AG04449 (cell line): Measurements from ENCODE around the gene TMEM135.

Experiments
- CTCF ChIA-PET: fragments of 350-600 bp; formaldehyde crosslinking; extraction: SDS; loops from one replicate; lab custom pipeline; 2021; ENCODE audit warnings: antibody characterized with exemption; lab: Yijun Ruan, JAX
- POLR2A ChIA-PET: fragments of 400-600, 350-600 bp; formaldehyde crosslinking; extraction: SDS; loops from one replicate; lab custom pipeline; 2020; ENCODE audit warnings: antibody characterized with exemption, inconsistent platforms; lab: Yijun Ruan, JAX
- DNase-seq: peaks from one replicate; pipeline ENCODE4 v3.0.0-alpha.2; 2010; ENCODE audit warnings: low read depth, low spot score
- H3K4me3 ChIP-seq: 2 replicates; pipeline ENCODE4 v1.5.1; 2011; ENCODE audit warnings: low read depth, mild to moderate bottlenecking, control low read depth, low read length
- CTCF ChIP-seq: IDR thresholded peaks from one replicate; pipeline ENCODE4 v1.5.1; 2011; ENCODE audit warnings: mild to moderate bottlenecking, moderate library complexity, low read length, control low read depth, inconsistent platforms; ENCODE audit not compliant: insufficient read depth; ENCODE audit errors: missing control alignments

Gene TMEM135

DNA sequence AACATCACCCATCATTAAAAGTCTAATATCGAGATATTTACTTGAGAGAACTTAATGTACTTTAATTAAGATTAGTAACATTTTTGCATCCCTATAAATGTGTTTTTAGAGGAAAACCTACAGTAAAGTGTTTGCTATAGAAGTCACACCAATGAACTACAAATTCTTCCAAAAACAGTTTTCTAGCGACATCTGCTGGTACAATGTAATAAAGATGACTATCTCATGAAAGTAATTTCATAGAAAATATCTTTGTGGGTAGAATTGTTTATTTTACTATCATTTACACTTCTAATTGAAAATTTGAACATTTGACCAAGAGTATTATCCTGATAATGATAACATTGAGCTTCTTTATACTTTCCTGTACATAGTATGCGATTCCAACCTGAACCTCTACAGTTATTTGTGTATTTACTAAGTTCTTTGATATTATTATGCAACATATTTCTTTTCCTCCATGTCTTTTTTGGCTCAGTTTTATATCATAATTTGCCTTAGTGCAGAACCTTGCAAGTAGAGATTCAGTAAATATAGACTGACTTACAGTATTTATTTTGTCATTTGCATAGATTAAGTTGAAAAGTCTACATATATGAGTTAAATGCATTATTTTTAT lies 252.7 kb downstream of the TMEM135 start:
- ChIA-PET POLR2A (no interaction called here), CTCF (interaction anchor here (0.6 to 12.9 kb wide), 29 partner anchors 9 to 419 kb away, joined by 3 to 241 read pairs (median 6); partner anchors contain the start of gene FZD4)
- peak; percentile 19 for DNase-seq
- no peak overlapping the region for H3K4me3 ChIP-seq
- TF ChIP-seq CTCF: peak; percentile 26

GRCh38 chr11:87292598-87292997 lies 254.9 kb downstream of the TMEM135 start:
- ChIA-PET CTCF (interaction anchor here (1.1 to 12.9 kb wide), 4 partner anchors 8 to 353 kb away, joined by 3 to 241 read pairs (median 6); no protein-coding TSS in a partner anchor), POLR2A (no interaction called here)
- no peak for TF ChIP-seq CTCF
- no peak overlapping the region for H3K4me3 ChIP-seq
- no peak for DNase-seq

GRCh38 chr11:87295237-87295636 lies 257.5 kb downstream of the TMEM135 start:
- no peak overlapping the region for H3K4me3 ChIP-seq
- POLR2A ChIA-PET: no interaction called here
- CTCF ChIA-PET: interaction anchor here (0.6 to 3.0 kb wide), 7 partner anchors 8 to 357 kb away, joined by 3 to 17 read pairs (median 4); no protein-coding TSS in a partner anchor
- no peak for TF ChIP-seq CTCF
- no peak for DNase-seq

- DNase-seq: no peak
- no peak overlapping the region for H3K4me3 ChIP-seq
- CTCF ChIA-PET: interaction anchor here (2.9 to 3.0 kb wide), 2 partner anchors 301 to 358 kb away, joined by 16 to 17 read pairs; no protein-coding TSS in a partner anchor
- POLR2A ChIA-PET: no interaction called here
- TF ChIP-seq CTCF: no peak
Measured at GRCh38 chr11:87296627-87297026, 258.9 kb downstream of the TMEM135 start.

DNA sequence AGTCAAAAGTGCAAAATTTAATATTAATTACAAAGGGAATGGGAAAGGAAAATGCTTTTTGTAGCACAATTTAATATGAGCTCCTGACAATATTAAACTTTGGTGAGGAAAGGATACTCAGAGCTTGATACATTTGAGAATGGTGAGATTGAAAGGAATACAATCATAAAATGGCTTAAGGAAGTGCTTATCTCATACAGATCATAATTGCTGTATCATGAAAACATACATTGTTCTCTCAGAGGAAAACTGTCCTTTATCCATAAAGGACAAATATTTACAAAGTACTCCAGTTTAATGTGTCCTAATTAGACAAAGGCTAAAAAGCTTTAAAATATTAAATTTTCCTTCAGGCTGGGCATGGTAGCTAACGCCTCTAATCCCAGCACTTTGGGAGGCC lies 260.4 kb downstream of the TMEM135 start:
- H3K4me3 ChIP-seq: no peak overlapping the region
- no peak for DNase-seq
- ChIA-PET CTCF (interaction anchor here (0.7 to 4.1 kb wide), 2 partner anchors 8 to 346 kb away, joined by 3 to 31 read pairs; no protein-coding TSS in a partner anchor), POLR2A (no interaction called here)
- no peak for TF ChIP-seq CTCF

DNA sequence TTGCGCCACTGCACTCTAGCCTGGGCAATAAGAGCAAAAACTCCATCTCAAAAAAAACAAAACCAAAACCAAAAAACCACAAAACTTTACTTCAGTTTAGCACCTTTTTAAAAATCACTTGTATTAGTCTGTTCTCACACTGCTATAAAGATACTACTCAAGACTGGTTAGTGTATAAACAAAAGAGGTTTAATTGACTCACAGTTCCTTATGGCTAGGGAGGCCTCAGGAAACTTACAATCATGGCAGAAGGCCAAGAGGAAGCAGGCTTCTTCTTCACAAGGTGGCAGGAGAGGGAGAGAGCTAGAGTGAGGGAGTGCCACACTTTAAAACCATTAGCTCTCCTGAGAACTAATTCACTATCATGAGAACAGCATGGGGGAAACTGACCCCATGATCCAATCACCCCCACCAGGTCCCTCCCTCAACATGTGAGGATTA lies 261.3 kb downstream of the TMEM135 start:
- TF ChIP-seq CTCF: no peak
- CTCF ChIA-PET: interaction anchor here (0.9 to 4.1 kb wide), 4 partner anchors 9 to 360 kb away, joined by 3 to 31 read pairs (median 6); no protein-coding TSS in a partner anchor
- H3K4me3 ChIP-seq: no peak overlapping the region
- POLR2A ChIA-PET: no interaction called here
- DNase-seq: no peak
